Measurements from ENCODE around the gene NUMBL. TPM values are rescaled to one million over a fixed set of nuclear protein-coding genes. Genes with fewer than 3 reads are reported as not detected.
A peak's percentile ranks its signal among the peaks of the same experiment; 100 is the strongest.
"Not testable (repeated sequence)": the region's sequence is repeated elsewhere in the genome, so short reads cannot be mapped to it uniquely, and the experiment has no call there.

The NUMBL gene
- total RNA-seq: 10 to 100 TPM in 1 of 2 donors, 1 to 10 TPM in 1; 9.6 to 14.5 TPM
- long read RNA-seq: 0 reads

- DNase-seq (no peak), ATAC-seq (no peak)
- intact Hi-C loops (cut with DNase I, micrococcal nuclease): no loop called here
Measured at GRCh38 chr19:40690050-40690692, at the start of gene NUMBL. Gene NUMBL, minus strand, starts transcription at chr19:40690651. Its CDS starts 168 bp downstream, at chr19:40690483.

GRCh38 chr19:40739030-40739839, 48.8 kb upstream of the NUMBL start:
- ATAC-seq (no peak), DNase-seq (no peak)
- intact Hi-C loops (cut with DNase I, micrococcal nuclease): no loop called here

GRCh38 chr19:40737102-40737644, 46.7 kb upstream of the NUMBL start:
- intact Hi-C loops (cut with DNase I, micrococcal nuclease): no loop called here
- DNase-seq (no peak), ATAC-seq (no peak)

- ATAC-seq: no peak
Measured at GRCh38 chr19:40736661-40737060, 46.2 kb upstream of the NUMBL start.

GRCh38 chr19:40735013-40735771, 44.7 kb upstream of the NUMBL start:
- no peak for DNase-seq

More at GRCh38 chr19:40736661-40737060, 46.2 kb upstream of the NUMBL start:
- intact Hi-C loops (cut with DNase I, micrococcal nuclease): no loop called here
- no peak for DNase-seq

GRCh38 chr19:40733149-40733548, 42.7 kb upstream of the NUMBL start:
- DNase-seq (no peak), ATAC-seq (no peak)
- intact Hi-C loops (cut with DNase I, micrococcal nuclease): no loop called here

More at GRCh38 chr19:40735013-40735771, 44.7 kb upstream of the NUMBL start:
- intact Hi-C loops (cut with DNase I, micrococcal nuclease): no loop called here
- peak; percentile 54 for ATAC-seq

GRCh38 chr19:40732304-40732703, 41.9 kb upstream of the NUMBL start:
- intact Hi-C loops (cut with DNase I, micrococcal nuclease); ATAC-seq; DNase-seq: not testable (repeated sequence)

- ATAC-seq: peak; percentile 66
- DNase-seq; intact Hi-C loops (cut with DNase I, micrococcal nuclease): not testable (repeated sequence)
Measured at GRCh38 chr19:40730065-40730464, 39.6 kb upstream of the NUMBL start.

GRCh38 chr19:40726279-40726678, 35.8 kb upstream of the NUMBL start:
- ATAC-seq (no peak), DNase-seq (no peak)
- intact Hi-C loops (cut with DNase I, micrococcal nuclease): no loop called here

GRCh38 chr19:40724855-40725254, 34.4 kb upstream of the NUMBL start:
- intact Hi-C loops (cut with DNase I, micrococcal nuclease): no loop called here
- ATAC-seq: no peak

GRCh38 chr19:40724315-40724714, 33.9 kb upstream of the NUMBL start:
- DNase-seq (no peak), ATAC-seq (no peak)
- intact Hi-C loops (cut with DNase I, micrococcal nuclease): no loop called here

More at GRCh38 chr19:40724855-40725254, 34.4 kb upstream of the NUMBL start:
- no peak for DNase-seq

GRCh38 chr19:40723661-40724254, 33.3 kb upstream of the NUMBL start:
- intact Hi-C loops (cut with DNase I, micrococcal nuclease): no loop called here
- ATAC-seq (no peak), DNase-seq (no peak)

GRCh38 chr19:40721936-40722661, 31.6 kb upstream of the NUMBL start:
- no peak for DNase-seq
- no peak for ATAC-seq
- intact Hi-C loops (cut with DNase I, micrococcal nuclease): no loop called here

GRCh38 chr19:40721140-40721486, 30.7 kb upstream of the NUMBL start:
- intact Hi-C loops (cut with DNase I, micrococcal nuclease): no loop called here
- ATAC-seq (no peak), DNase-seq (no peak)

- DNase-seq (peak in 1 of 2 donors; percentile 35), ATAC-seq (no peak)
- intact Hi-C loops (cut with DNase I, micrococcal nuclease): no loop called here
Measured at GRCh38 chr19:40719414-40719894, 29.0 kb upstream of the NUMBL start.

- intact Hi-C loops (cut with DNase I, micrococcal nuclease): no loop called here
- ATAC-seq: peak; percentile 57
- DNase-seq: peak; percentile 92 to 95
Measured at GRCh38 chr19:40718774-40719391, 28.4 kb upstream of the NUMBL start.

- ATAC-seq (no peak), DNase-seq (peak; percentile 42 to 57)
- intact Hi-C loops (cut with DNase I, micrococcal nuclease): no loop called here
Measured at GRCh38 chr19:40717880-40718773, 27.7 kb upstream of the NUMBL start.
